Fibroblast of lung (primary cell): Measurements from ENCODE around the gene LHFPL6.

Experiments
- EZH2 ChIP-seq: IDR thresholded peaks from 2 replicates; pipeline ENCODE4 v1.5.1; 2012; ENCODE audit warnings: low read length, control low read depth, mild to moderate bottlenecking; ENCODE audit errors: missing control alignments
- TF ChIP-seq, protein P1 (sequence below), 2 donors: IDR thresholded peaks in 1 of 2; conservative IDR thresholded peaks in 1 of 2; 1 replicate in 1 of 2; 2 replicates in 1 of 2; pipeline ENCODE4 v1.5.1; 2011 to 2012; ENCODE audit warnings: low read length in 2 of 2, control low read depth in 1 of 2, inconsistent platforms in 1 of 2, low read depth in 1 of 2, mild to moderate bottlenecking in 1 of 2

DNA sequence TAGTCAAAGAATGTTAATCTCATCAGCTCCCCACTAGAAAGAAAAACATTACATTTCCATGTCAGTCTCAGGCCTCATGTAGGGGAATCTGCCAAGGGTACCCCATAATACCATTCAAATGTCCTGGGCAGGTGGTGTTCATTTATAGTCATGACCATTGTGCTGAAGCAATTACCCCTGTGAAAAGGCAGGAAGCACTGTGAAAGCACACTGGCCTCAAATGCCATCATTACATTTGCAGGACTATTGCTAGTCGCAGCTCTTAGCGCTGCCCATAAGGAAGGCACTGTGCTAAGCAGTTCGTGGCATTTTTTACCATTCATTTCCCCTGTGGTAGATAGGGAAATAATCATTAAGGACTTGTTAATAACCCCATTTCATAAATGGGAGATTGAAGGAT, 109.0 kb downstream of the LHFPL6 start:
- TF ChIP-seq, protein P1, sequence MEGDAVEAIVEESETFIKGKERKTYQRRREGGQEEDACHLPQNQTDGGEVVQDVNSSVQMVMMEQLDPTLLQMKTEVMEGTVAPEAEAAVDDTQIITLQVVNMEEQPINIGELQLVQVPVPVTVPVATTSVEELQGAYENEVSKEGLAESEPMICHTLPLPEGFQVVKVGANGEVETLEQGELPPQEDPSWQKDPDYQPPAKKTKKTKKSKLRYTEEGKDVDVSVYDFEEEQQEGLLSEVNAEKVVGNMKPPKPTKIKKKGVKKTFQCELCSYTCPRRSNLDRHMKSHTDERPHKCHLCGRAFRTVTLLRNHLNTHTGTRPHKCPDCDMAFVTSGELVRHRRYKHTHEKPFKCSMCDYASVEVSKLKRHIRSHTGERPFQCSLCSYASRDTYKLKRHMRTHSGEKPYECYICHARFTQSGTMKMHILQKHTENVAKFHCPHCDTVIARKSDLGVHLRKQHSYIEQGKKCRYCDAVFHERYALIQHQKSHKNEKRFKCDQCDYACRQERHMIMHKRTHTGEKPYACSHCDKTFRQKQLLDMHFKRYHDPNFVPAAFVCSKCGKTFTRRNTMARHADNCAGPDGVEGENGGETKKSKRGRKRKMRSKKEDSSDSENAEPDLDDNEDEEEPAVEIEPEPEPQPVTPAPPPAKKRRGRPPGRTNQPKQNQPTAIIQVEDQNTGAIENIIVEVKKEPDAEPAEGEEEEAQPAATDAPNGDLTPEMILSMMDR (conservative IDR thresholded peaks at IDR 0.05 in 1 of 2, IDR thresholded peaks at IDR 0.05 in 1 of 2; ENCODE audit: low read depth in 1 of 2, low read length in 2 of 2) = no peak
- no peak for TF ChIP-seq EZH2
